PC-9 (cell line): Measurements from ENCODE around the gene PTH1R. TPM values are rescaled to one million over a fixed set of nuclear protein-coding genes. Genes with fewer than 3 reads are reported as not detected.

ENCODE experiments used
- BruUV-seq: library from RNA; stranded (reverse); fragments of 400-500 nt; replicated peaks from 2 replicates; lab custom pipeline; 2021; lab: Mats Ljungman, UMichigan
- CTCF ChIA-PET: fragments of 300-600 bp; sonication (Branson Sonifier 250); formaldehyde crosslinking; loops from one replicate; lab custom pipeline; 2022; ENCODE audit warnings: antibody characterized with exemption; lab: Charles Lee
- POLR2A ChIA-PET: fragments of 300-600 bp; sonication (Branson Sonifier 250); formaldehyde crosslinking; loops from one replicate; lab custom pipeline; 2022; ENCODE audit warnings: antibody characterized with exemption; ENCODE audit not compliant: unreplicated experiment; lab: Charles Lee
- DNase-seq, 2 experiments: peaks; one replicate each; pipeline versions ENCODE4 v3.0.0 to v3.0.0-alpha.2; 2015 to 2022; ENCODE audit warnings: mixed read lengths in 1 of 2
- H2AFZ ChIP-seq: fragments of 200-600 bp; sonication (generic); 2 replicates; pipeline ENCODE4 v1.8.1; 2017; ENCODE audit warnings: antibody characterized with exemption
- H3F3A ChIP-seq: fragments of 200-600 bp; sonication (generic); 2 replicates; pipeline ENCODE4 v1.8.1; 2017; ENCODE audit warnings: antibody characterized with exemption, mild to moderate bottlenecking, low read depth; ENCODE audit not compliant: insufficient read depth
- H3K27ac ChIP-seq: fragments of 200-600 bp; sonication (generic); 2 replicates; pipeline ENCODE4 v1.6.1; 2016; ENCODE audit warnings: mixed run types
- H3K27me3 ChIP-seq: fragments of 200-600 bp; sonication (generic); 2 replicates; pipeline ENCODE4 v1.6.1; 2016; ENCODE audit warnings: low read depth, mixed run types; ENCODE audit not compliant: insufficient read depth
- H3K36me3 ChIP-seq: fragments of 200-600 bp; sonication (generic); 2 replicates; pipeline ENCODE4 v1.6.1; 2016; ENCODE audit warnings: low read depth, mixed run types
- H3K4me1 ChIP-seq: fragments of 200-600 bp; sonication (generic); replicated peaks from 2 replicates; pipeline ENCODE4 v1.6.1; 2016; ENCODE audit warnings: mixed run types; ENCODE audit not compliant: insufficient read depth
- H3K4me2 ChIP-seq: fragments of 200-600 bp; sonication (generic); 2 replicates; pipeline ENCODE4 v1.6.1; 2017; ENCODE audit warnings: mixed run types
- H3K4me3 ChIP-seq: fragments of 200-600 bp; sonication (generic); 2 replicates; pipeline ENCODE4 v1.6.1; 2016; ENCODE audit warnings: mixed run types
- H3K79me2 ChIP-seq: fragments of 200-600 bp; sonication (generic); 2 replicates; pipeline ENCODE4 v1.6.1; 2017; ENCODE audit warnings: low read depth, mixed run types
- H3K9me2 ChIP-seq: fragments of 200-600 bp; sonication (generic); 2 replicates; pipeline ENCODE4 v1.8.1; 2017; ENCODE audit warnings: mild to moderate bottlenecking; ENCODE audit not compliant: insufficient read depth
- H3K9me3 ChIP-seq: fragments of 200-600 bp; sonication (generic); 2 replicates; pipeline ENCODE4 v1.8.1; 2016; ENCODE audit warnings: low read depth; ENCODE audit not compliant: insufficient read depth
- H4K20me1 ChIP-seq: fragments of 200-600 bp; sonication (generic); 2 replicates; pipeline ENCODE4 v1.8.1; 2017; ENCODE audit not compliant: insufficient read depth
- EZH2 ChIP-seq: fragments of 200-600 bp; sonication (generic); IDR thresholded peaks from 2 replicates; pipeline ENCODE4 v1.8.0; 2017; ENCODE audit warnings: antibody characterized with exemption, low read depth
- intact Hi-C: fragments of 100-400 bp; cut with micrococcal nuclease; formaldehyde crosslinking; loops from one replicate; pipeline ENCODE4 v1.10.0; 2022; ENCODE audit not compliant: unreplicated experiment
- total RNA-seq: library from RNA; stranded (reverse); gene quantifications from 2 replicates; pipeline ENCODE4 v1.2.3, GENCODE V29; 2021
- TF ChIP-seq, protein P1 (sequence below): fragments of 200-600 bp; sonication (generic); conservative IDR thresholded peaks from 2 replicates; pipeline ENCODE4 v1.6.1; 2017; ENCODE audit warnings: mixed run types, antibody characterized with exemption, mild to moderate bottlenecking, moderate library complexity

Gene PTH1R
- total RNA-seq, 1 experiment from 2014 or later = not detected

DNA sequence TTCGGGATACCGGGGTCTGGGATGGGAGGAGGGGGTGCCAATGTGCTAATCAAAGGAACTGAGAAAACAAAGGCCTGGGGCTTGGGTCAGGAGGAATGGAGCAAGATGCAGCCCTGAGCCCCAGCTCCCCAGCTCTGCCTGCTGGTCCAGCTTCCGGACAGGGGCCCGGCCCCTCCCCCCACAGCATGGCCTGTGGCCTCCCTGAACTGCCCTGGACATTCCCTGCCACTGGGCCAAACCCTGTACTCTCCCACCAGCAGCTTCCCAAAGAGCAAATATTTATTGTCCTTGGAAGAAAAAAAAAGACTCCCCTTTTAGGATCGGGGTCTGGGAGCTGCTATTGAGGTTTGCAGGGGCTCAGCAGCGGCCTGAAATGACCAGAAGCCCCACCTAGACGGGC is 8.6 kb upstream of the PTH1R start:
- DNase-seq = no peak
- Histone ChIP-seq H3K4me1 (no peaks in the 10 kb centered on the region), H4K20me1 (no peaks in the 10 kb centered on the region), H3K9me2 (no peaks in the 10 kb centered on the region), H2AFZ (no peak overlapping the region), H3K4me3 (no peak overlapping the region), H3K27ac (no peak overlapping the region), H3K9me3 (no peaks in the 10 kb centered on the region), H3K36me3 (no peaks in the 10 kb centered on the region), H3K79me2 (no peaks in the 10 kb centered on the region), H3K4me2 (no peak overlapping the region), H3K27me3 (no peaks in the 10 kb centered on the region), H3F3A (no peaks in the 10 kb centered on the region)
- no TSS peak for BruUV-seq
- no peak for TF ChIP-seq EZH2
- TF ChIP-seq, protein P1, sequence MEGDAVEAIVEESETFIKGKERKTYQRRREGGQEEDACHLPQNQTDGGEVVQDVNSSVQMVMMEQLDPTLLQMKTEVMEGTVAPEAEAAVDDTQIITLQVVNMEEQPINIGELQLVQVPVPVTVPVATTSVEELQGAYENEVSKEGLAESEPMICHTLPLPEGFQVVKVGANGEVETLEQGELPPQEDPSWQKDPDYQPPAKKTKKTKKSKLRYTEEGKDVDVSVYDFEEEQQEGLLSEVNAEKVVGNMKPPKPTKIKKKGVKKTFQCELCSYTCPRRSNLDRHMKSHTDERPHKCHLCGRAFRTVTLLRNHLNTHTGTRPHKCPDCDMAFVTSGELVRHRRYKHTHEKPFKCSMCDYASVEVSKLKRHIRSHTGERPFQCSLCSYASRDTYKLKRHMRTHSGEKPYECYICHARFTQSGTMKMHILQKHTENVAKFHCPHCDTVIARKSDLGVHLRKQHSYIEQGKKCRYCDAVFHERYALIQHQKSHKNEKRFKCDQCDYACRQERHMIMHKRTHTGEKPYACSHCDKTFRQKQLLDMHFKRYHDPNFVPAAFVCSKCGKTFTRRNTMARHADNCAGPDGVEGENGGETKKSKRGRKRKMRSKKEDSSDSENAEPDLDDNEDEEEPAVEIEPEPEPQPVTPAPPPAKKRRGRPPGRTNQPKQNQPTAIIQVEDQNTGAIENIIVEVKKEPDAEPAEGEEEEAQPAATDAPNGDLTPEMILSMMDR = no peak
- POLR2A ChIA-PET = no interaction called here
- intact Hi-C loops = loop anchor here (10.0 kb wide), 1 partner anchor 456 kb away; no protein-coding TSS in a partner anchor
- CTCF ChIA-PET = no interaction called here

DNA sequence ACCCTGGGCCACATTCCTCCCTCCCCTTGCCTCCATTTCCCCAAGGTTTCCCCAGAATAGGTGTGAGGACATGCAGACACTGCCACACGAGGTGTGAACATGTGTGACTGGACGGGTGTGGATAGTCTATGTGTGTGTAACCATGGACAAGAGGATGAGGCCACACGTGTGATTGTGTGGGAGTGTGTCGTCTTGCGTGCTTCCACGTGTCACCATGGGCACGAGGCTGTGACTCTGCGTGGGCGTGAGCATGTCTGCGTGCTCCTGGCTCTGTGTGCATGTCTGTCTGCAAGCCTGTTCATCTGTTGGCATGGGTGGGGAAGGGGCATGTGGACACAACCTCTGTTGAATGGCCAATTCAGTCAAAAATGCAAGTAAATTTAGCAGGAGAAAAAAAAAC is 8.1 kb upstream of the PTH1R start:
- H3K27ac ChIP-seq = no peak overlapping the region
- no peak for DNase-seq

DNA sequence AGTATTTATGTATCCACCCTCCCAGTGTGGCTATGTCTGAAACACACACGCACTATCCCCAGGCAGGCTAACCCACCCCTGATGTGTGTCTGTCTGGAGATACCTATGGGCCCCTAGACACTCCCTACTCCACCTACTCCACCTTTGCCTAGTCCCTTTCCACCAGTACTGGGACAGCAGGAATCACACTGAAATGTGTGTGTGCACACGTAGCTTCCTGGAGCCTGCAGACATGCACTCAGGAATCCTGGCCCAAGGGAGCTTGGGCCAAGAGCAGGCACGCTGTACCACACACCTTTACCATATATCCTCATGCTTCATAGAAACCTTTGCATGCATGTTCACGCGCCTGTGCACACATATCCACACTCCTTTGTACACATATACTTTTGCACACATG is 6.9 kb upstream of the PTH1R start:
- Histone ChIP-seq H3K36me3 (no peaks in the 10 kb centered on the region), H3F3A (no peaks in the 10 kb centered on the region), H4K20me1 (no peaks in the 10 kb centered on the region), H2AFZ (no peak overlapping the region), H3K4me3 (no peak overlapping the region), H3K79me2 (no peaks in the 10 kb centered on the region), H3K9me3 (no peaks in the 10 kb centered on the region), H3K4me2 (no peak overlapping the region), H3K4me1 (no peaks in the 10 kb centered on the region), H3K27me3 (no peaks in the 10 kb centered on the region), H3K27ac (no peak overlapping the region), H3K9me2 (no peaks in the 10 kb centered on the region)
- intact Hi-C loops = no loop called here
- TF ChIP-seq EZH2 = no peak
- TF ChIP-seq, protein P1 = no peak
- POLR2A ChIA-PET = interaction anchor here (1.0 kb wide), 1 partner anchor 11 kb away, joined by 10 read pairs; no protein-coding TSS in a partner anchor
- CTCF ChIA-PET = no interaction called here
- BruUV-seq = no TSS peak
- no peak for DNase-seq

More for the DNA sequence above, 8.1 kb upstream of the PTH1R start:
- Histone ChIP-seq H3K36me3 (no peaks in the 10 kb centered on the region), H2AFZ (no peak overlapping the region), H3K4me2 (no peak overlapping the region), H4K20me1 (no peaks in the 10 kb centered on the region), H3K79me2 (no peaks in the 10 kb centered on the region), H3F3A (no peaks in the 10 kb centered on the region), H3K9me3 (no peaks in the 10 kb centered on the region), H3K27me3 (no peaks in the 10 kb centered on the region), H3K4me3 (no peak overlapping the region), H3K4me1 (no peaks in the 10 kb centered on the region), H3K9me2 (no peaks in the 10 kb centered on the region)
- ChIA-PET POLR2A (no interaction called here), CTCF (no interaction called here)
- intact Hi-C loops = loop anchor here (10.0 kb wide), 1 partner anchor 455 kb away; no protein-coding TSS in a partner anchor
- no TSS peak for BruUV-seq
- TF ChIP-seq, protein P1 = no peak
- TF ChIP-seq EZH2 = no peak
